ENCODE results near the gene KIT. TPM values are rescaled to one million over a fixed set of nuclear protein-coding genes. Genes with fewer than 3 reads are reported as not detected.

The KIT gene
- total and polyA plus RNA-seq, 10 of the 15 experiments (the other 5 are each of a cell fraction or from before 2014, with no cell fraction given): 0.01 to 0.03 TPM; not detected in 8

DNA sequence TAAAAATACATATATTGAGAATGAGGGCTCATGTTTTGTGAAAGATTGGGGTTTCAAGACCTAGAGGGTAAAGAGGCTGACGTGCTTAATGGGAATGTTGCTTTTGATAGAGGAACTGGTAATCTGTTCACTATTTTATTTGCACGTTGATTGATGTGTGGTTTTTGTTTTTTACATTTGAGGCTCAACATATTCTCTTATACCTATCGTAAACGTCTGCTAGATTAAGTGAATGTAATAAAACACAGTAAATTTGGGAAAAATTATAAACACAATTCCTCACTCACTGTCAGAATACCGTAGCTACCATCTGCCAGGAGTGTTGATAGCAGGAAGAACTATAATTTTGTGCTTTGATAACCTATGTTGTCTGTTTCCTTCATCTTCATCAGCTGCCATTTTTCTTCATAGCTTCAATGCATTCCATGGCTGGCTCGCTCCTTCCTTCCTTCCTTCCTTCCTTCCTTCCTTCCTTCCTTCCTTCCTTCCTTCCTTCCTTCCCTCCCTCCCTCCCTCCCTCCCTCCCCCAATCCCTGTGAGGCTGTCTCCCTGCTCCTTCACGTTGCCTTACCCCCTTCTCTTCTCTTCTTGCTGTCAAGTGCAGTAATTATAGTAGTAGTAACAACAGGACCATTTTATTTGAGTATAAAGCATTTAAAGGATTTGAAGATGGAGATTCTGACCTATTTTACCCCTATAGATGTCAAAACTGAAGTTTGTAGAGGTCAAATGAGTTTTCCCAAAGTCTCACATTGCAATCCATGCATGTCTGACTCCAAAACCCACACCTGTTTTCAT is 20.3 kb downstream of the KIT start:
- intact Hi-C loops (cut with micrococcal nuclease; ENCODE audit: unreplicated experiment): loop anchor here (5.0 kb wide), 1 partner anchor 284 kb away; no protein-coding TSS in a partner anchor
- in situ Hi-C loops (cut with MboI): no loop called here
- no TSS peak for BruUV-seq (replicated peaks)
- H4K20me1 ChIP-seq (ENCODE audit: control insufficient read depth, insufficient read depth): no peaks in the 10 kb centered on the region
- ATAC-seq (no peak), FAIRE-seq (no peak), DNase-seq (ENCODE audit: low read depth, low spot score) (no peak)
- ChIA-PET POLR2A (interaction anchor here (0.5 kb wide), 1 partner anchor 15 kb away, joined by 3 read pairs; no protein-coding TSS in a partner anchor), RAD21 (ENCODE audit: unreplicated experiment) (no interaction called here), SMC1A (ENCODE audit: uncharacterized antibody, unreplicated experiment) (interaction anchor here (1.2 to 1.7 kb wide), 2 partner anchors 8 to 17 kb away, joined by 3 to 4 read pairs; no protein-coding TSS in a partner anchor), CTCF (no interaction called here)
- H3K36me3 ChIP-seq (ENCODE audit: control insufficient read depth in 2 of 2, insufficient read depth in 2 of 2, low read length in 1 of 2): no peaks in the 10 kb centered on the region
- no peaks in the 10 kb centered on the region for H3K9me3 ChIP-seq (replicated peaks; ENCODE audit: control insufficient read depth, insufficient read depth, low read length)
- no peak overlapping the region for H3K4me3 ChIP-seq
- no peak overlapping the region for H3K9ac ChIP-seq (ENCODE audit: control insufficient read depth, insufficient read depth, low read length)
- WGBS (ENCODE audit: insufficient coverage, insufficient replicate concordance, low lambda C conversion rate, missing lambda C conversion rate): 21% methylated on average over 6 of the region's 7 CpGs
- no peak overlapping the region for H2AFZ ChIP-seq (ENCODE audit: control insufficient read depth, low read depth, low read length)
- H3K27me3 ChIP-seq (replicated peaks in 1 of 2; ENCODE audit: control insufficient read depth in 2 of 2, insufficient read depth in 2 of 2, low read length in 1 of 2): no peaks in the 10 kb centered on the region
- no peaks in the 10 kb centered on the region for H3K4me1 ChIP-seq (ENCODE audit: control insufficient read depth, insufficient read depth, low read length)
- no peak overlapping the region for H3K27ac ChIP-seq (ENCODE audit: control insufficient read depth, insufficient read depth)
- H3K4me2 ChIP-seq (ENCODE audit: control insufficient read depth, insufficient read depth): no peak overlapping the region
- H3K79me2 ChIP-seq (ENCODE audit: control insufficient read depth, insufficient read depth, low read length): no peaks in the 10 kb centered on the region
- TF ChIP-seq PML (IDR thresholded peaks at IDR 0.05; ENCODE audit: low read length) (no peak), ZNF207 (IDR thresholded peaks at IDR 0.05; ENCODE audit: borderline replicate concordance) (no peak), SUZ12 (IDR thresholded peaks at IDR 0.05; ENCODE audit: unreplicated experiment) (no peak), CHD2 (IDR thresholded peaks at IDR 0.05; ENCODE audit: borderline replicate concordance, low read depth, low read length) (no peak), TCF7 (IDR thresholded peaks at IDR 0.05; ENCODE audit: borderline replicate concordance) (no peak), RAD51 (IDR thresholded peaks at IDR 0.05) (no peak), MEF2B (IDR thresholded peaks at IDR 0.05; ENCODE audit: partially characterized antibody, poor library complexity, severe bottlenecking) (no peak), KDM1A (IDR thresholded peaks at IDR 0.05; ENCODE audit: borderline replicate concordance) (no peak), MTA2 (IDR thresholded peaks at IDR 0.05; ENCODE audit: low read depth) (no peak)
- TF ChIP-seq, protein P1, sequence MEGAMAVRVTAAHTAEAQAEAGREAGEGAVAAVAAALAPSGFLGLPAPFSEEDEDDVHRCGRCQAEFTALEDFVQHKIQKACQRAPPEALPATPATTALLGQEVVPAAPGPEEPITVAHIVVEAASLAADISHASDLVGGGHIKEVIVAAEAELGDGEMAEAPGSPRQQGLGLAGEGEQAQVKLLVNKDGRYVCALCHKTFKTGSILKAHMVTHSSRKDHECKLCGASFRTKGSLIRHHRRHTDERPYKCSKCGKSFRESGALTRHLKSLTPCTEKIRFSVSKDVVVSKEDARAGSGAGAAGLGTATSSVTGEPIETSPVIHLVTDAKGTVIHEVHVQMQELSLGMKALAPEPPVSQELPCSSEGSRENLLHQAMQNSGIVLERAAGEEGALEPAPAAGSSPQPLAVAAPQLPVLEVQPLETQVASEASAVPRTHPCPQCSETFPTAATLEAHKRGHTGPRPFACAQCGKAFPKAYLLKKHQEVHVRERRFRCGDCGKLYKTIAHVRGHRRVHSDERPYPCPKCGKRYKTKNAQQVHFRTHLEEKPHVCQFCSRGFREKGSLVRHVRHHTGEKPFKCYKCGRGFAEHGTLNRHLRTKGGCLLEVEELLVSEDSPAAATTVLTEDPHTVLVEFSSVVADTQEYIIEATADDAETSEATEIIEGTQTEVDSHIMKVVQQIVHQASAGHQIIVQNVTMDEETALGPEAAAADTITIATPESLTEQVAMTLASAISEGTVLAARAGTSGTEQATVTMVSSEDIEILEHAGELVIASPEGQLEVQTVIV (IDR thresholded peaks at IDR 0.05; ENCODE audit: borderline replicate concordance, partially characterized antibody): no peak
- TF ChIP-seq, protein P2, sequence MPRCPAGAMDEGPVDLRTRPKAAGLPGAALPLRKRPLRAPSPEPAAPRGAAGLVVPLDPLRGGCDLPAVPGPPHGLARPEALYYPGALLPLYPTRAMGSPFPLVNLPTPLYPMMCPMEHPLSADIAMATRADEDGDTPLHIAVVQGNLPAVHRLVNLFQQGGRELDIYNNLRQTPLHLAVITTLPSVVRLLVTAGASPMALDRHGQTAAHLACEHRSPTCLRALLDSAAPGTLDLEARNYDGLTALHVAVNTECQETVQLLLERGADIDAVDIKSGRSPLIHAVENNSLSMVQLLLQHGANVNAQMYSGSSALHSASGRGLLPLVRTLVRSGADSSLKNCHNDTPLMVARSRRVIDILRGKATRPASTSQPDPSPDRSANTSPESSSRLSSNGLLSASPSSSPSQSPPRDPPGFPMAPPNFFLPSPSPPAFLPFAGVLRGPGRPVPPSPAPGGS (IDR thresholded peaks at IDR 0.05; ENCODE audit: borderline replicate concordance, insufficient read depth, low read depth, low read length, poor library complexity, severe bottlenecking): no peak
- TF ChIP-seq, protein P3, sequence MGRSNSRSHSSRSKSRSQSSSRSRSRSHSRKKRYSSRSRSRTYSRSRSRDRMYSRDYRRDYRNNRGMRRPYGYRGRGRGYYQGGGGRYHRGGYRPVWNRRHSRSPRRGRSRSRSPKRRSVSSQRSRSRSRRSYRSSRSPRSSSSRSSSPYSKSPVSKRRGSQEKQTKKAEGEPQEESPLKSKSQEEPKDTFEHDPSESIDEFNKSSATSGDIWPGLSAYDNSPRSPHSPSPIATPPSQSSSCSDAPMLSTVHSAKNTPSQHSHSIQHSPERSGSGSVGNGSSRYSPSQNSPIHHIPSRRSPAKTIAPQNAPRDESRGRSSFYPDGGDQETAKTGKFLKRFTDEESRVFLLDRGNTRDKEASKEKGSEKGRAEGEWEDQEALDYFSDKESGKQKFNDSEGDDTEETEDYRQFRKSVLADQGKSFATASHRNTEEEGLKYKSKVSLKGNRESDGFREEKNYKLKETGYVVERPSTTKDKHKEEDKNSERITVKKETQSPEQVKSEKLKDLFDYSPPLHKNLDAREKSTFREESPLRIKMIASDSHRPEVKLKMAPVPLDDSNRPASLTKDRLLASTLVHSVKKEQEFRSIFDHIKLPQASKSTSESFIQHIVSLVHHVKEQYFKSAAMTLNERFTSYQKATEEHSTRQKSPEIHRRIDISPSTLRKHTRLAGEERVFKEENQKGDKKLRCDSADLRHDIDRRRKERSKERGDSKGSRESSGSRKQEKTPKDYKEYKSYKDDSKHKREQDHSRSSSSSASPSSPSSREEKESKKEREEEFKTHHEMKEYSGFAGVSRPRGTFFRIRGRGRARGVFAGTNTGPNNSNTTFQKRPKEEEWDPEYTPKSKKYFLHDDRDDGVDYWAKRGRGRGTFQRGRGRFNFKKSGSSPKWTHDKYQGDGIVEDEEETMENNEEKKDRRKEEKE (IDR thresholded peaks at IDR 0.05): no peak
- TF ChIP-seq, protein P4, sequence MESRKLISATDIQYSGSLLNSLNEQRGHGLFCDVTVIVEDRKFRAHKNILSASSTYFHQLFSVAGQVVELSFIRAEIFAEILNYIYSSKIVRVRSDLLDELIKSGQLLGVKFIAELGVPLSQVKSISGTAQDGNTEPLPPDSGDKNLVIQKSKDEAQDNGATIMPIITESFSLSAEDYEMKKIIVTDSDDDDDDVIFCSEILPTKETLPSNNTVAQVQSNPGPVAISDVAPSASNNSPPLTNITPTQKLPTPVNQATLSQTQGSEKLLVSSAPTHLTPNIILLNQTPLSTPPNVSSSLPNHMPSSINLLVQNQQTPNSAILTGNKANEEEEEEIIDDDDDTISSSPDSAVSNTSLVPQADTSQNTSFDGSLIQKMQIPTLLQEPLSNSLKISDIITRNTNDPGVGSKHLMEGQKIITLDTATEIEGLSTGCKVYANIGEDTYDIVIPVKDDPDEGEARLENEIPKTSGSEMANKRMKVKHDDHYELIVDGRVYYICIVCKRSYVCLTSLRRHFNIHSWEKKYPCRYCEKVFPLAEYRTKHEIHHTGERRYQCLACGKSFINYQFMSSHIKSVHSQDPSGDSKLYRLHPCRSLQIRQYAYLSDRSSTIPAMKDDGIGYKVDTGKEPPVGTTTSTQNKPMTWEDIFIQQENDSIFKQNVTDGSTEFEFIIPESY (IDR thresholded peaks at IDR 0.05): no peak

Data from GM12878 (cell line).